Spinal cord (tissue), 10 donors: ENCODE data around the gene RRP15. TPM values are rescaled to one million over a fixed set of nuclear protein-coding genes. Genes with fewer than 3 reads are reported as not detected.

Experiments used
- DNase-seq, 6 donors: peaks; one replicate each; pipeline versions ENCODE4 v3.0.0 to v3.0.0-alpha.2; 2013 to 2015; ENCODE audit warnings: low spot score in 6 of 6, low read depth in 4 of 6
- H3K27ac ChIP-seq: one replicate; pipeline ENCODE4 v1.5.1; 2013; ENCODE audit warnings: low read depth, low read length, control low read depth
- H3K27me3 ChIP-seq: one replicate; pipeline ENCODE4 v1.6.1; 2013; ENCODE audit warnings: low read length; ENCODE audit not compliant: control insufficient read depth, insufficient read depth
- H3K36me3 ChIP-seq: one replicate; pipeline ENCODE4 v1.6.1; 2013; ENCODE audit warnings: low read length; ENCODE audit not compliant: control insufficient read depth, insufficient read depth
- H3K4me1 ChIP-seq: one replicate; pipeline ENCODE4 v1.6.1; 2013; ENCODE audit warnings: low read length; ENCODE audit not compliant: control insufficient read depth, insufficient read depth
- H3K4me3 ChIP-seq: one replicate; pipeline ENCODE4 v1.5.1; 2013; ENCODE audit warnings: low read depth, low read length, control low read depth
- H3K9me3 ChIP-seq: one replicate; pipeline ENCODE4 v1.6.1; 2013; ENCODE audit warnings: low read length; ENCODE audit not compliant: control insufficient read depth, insufficient read depth
- WGBS: methylation state at CpG from one replicate; pipeline ENCODE4 v1.1.5; 2013; ENCODE audit warnings: missing lambda C conversion rate; ENCODE audit not compliant: insufficient coverage; 5-methylcytosine and 5-hydroxymethylcytosine counted together
- polyA plus RNA-seq, 2 donors: library from polyadenylated mRNA; unstranded; fragments of 120-200 nt; gene quantifications; one replicate each; pipeline ENCODE4 v1.2.1, GENCODE V29; 2013; ENCODE audit not compliant: insufficient read length in 2 of 2
- total RNA-seq, 2 donors: library from RNA; depleted of rRNA in 1 of 2; stranded (reverse); fragments of 120-200 nt in 1 of 2; fragments of >200 nt in 1 of 2; gene quantifications; one replicate each; pipeline versions ENCODE4 v1.2.3 to v1.2.4, GENCODE V29; 2013 to 2014
- donor health status: healthy.

RRP15 gene
- total and polyA plus RNA-seq, 4 donors: 10.3 to 15.5 (median 14.0) TPM

GRCh38 chr1:218323568-218324225, 38.6 kb downstream of the RRP15 start:
- H3K27me3 ChIP-seq: no peaks in the 10 kb centered on the region
- H3K9me3 ChIP-seq: no peaks in the 10 kb centered on the region
- 98% methylated on average over 21 of the region's 21 CpGs for WGBS
- no peak for DNase-seq
- no peaks in the 10 kb centered on the region for H3K4me1 ChIP-seq
- peaks cover 20% of the 10 kb centered on the region for H3K36me3 ChIP-seq
- H3K4me3 ChIP-seq: no peak overlapping the region
- no peak overlapping the region for H3K27ac ChIP-seq

- Histone ChIP-seq H3K36me3 (peaks cover 20% of the 10 kb centered on the region), H3K27ac (no peak overlapping the region), H3K4me3 (no peak overlapping the region), H3K4me1 (no peaks in the 10 kb centered on the region), H3K9me3 (no peaks in the 10 kb centered on the region), H3K27me3 (no peaks in the 10 kb centered on the region)
- DNase-seq: no peak
- WGBS: 99% methylated on average over 18 of the region's 20 CpGs
Measured at GRCh38 chr1:218324226-218324580, 39.1 kb downstream of the RRP15 start.

- Histone ChIP-seq H3K9me3 (no peaks in the 10 kb centered on the region), H3K36me3 (peaks cover 7% of the 10 kb centered on the region), H3K27ac (no peak overlapping the region), H3K4me3 (no peak overlapping the region), H3K27me3 (no peaks in the 10 kb centered on the region), H3K4me1 (no peaks in the 10 kb centered on the region)
- 100% methylated on average over 1 of the region's 3 CpGs for WGBS
- no peak for DNase-seq
Measured at GRCh38 chr1:218328769-218329168, 43.7 kb downstream of the RRP15 start.

DNA sequence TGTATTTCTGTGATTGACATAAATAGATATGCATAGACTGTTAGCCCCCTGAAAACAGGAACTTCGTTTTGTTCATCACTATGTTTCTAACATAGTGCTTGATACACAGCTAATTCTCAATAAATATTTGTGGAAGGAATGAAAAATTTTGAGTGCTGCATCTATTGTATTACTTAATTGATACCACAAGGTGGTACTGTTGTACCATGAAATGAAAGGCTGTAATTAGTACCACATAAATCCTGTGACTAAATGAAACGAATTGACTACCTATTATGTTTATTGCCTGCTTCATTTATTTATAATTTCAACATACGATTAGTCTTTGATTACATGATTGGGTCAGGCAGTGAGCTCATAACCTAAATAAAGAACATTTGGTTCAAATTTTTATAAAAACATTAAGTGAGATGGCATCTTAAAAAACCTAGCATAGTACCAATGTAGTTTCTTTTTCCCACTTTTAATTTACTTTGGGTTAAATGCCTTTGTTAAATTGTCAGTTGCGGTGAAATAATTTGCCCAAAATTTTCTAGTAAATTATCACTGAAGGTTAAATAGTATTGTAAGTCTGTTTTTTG, 45.0 kb downstream of the RRP15 start:
- H3K4me3 ChIP-seq: no peak overlapping the region
- peak in 2 of 6 donors; percentile 63 to 85 for DNase-seq
- H3K27ac ChIP-seq: no peak overlapping the region
- H3K27me3 ChIP-seq: no peaks in the 10 kb centered on the region
- H3K4me1 ChIP-seq: no peaks in the 10 kb centered on the region
- H3K9me3 ChIP-seq: no peaks in the 10 kb centered on the region
- WGBS: no CpG with 5 or more reads among the region's 4 CpGs
- no peaks in the 10 kb centered on the region for H3K36me3 ChIP-seq

DNA sequence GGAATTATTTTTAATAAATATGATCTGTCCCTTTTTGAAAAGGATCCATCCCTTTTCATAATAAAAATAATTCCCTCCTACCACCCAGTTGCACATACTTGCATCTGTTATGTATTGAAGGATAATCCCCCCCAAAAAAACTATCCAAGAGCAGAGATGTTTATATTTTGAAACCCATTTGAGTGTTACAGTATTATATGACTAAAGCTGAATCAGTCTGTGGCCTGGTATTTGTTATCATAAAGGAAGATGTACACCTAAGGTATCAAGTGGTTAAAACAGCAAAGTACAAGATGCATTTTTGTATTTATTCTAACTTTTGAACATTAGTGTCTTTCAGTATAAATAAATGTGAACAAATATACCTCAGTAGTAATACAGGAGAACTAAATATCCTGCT, 47.3 kb downstream of the RRP15 start:
- no peaks in the 10 kb centered on the region for H3K9me3 ChIP-seq
- no peak overlapping the region for H3K4me3 ChIP-seq
- no peaks in the 10 kb centered on the region for H3K36me3 ChIP-seq
- H3K4me1 ChIP-seq: no peaks in the 10 kb centered on the region
- no peaks in the 10 kb centered on the region for H3K27me3 ChIP-seq
- no peak for DNase-seq
- no peak overlapping the region for H3K27ac ChIP-seq

DNA sequence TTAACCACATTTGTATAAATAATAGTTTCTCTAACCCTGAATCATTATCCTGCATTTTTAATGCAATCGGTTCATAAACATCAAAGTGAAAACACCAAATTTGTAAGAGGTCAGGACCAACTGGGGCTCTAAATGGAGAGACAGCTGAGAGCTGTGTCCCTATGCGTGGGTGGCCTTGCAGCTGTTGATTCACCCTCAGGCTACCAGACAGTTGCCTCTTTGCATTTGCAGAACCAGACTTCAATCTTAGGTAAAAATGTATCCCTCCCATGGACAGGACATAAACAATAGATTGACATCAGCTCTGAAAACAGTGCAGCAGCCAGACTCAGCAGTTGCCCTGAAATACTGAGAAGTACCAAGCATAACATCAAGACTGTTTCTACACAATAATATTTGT, 51.2 kb downstream of the RRP15 start:
- peak in 1 of 6 donors; percentile 50 for DNase-seq
- Histone ChIP-seq H3K4me3 (no peak overlapping the region), H3K27me3 (no peaks in the 10 kb centered on the region), H3K4me1 (no peaks in the 10 kb centered on the region), H3K9me3 (no peaks in the 10 kb centered on the region), H3K27ac (no peak overlapping the region), H3K36me3 (no peaks in the 10 kb centered on the region)
- WGBS: 100% methylated on average over 1 of the region's 2 CpGs

DNA sequence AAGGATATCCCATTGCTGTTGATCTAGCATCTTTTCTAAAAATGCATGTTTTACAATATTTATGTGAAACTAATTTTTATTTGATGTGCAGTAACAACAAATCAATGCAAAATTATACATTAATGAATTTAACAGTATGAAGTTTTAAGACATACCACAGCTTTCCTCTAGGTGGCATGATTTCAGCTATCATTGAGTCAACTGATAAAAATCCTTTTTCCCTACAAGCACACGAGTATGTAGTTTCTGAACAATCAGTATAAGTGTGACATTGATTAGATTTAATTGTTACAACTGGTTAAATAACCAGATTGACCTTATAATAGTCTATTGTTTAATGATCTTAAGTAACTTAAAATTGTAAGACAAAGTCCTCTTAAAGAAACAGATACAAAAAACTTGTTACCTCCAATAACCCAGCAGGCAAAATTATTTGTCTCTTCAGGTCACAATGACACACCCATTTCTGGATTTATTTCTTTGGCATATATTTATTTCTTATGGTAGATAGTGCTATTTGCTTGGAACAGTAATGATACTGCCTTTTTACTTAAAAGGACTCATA, 54.3 kb downstream of the RRP15 start:
- Histone ChIP-seq H3K36me3 (no peaks in the 10 kb centered on the region), H3K9me3 (no peaks in the 10 kb centered on the region), H3K27ac (no peak overlapping the region), H3K27me3 (no peaks in the 10 kb centered on the region), H3K4me3 (no peak overlapping the region), H3K4me1 (no peaks in the 10 kb centered on the region)
- DNase-seq: peak in 2 of 6 donors; percentile 75 to 87
- no CpG with 5 or more reads among the region's 1 CpG for WGBS

- no CpG with 5 or more reads among the region's 1 CpG for WGBS
- DNase-seq: no peak
- H3K4me1 ChIP-seq: peaks cover 5% of the 10 kb centered on the region
- H3K9me3 ChIP-seq: no peaks in the 10 kb centered on the region
- H3K36me3 ChIP-seq: no peaks in the 10 kb centered on the region
- no peak overlapping the region for H3K27ac ChIP-seq
- no peaks in the 10 kb centered on the region for H3K27me3 ChIP-seq
- H3K4me3 ChIP-seq: no peak overlapping the region
Measured at GRCh38 chr1:218341325-218341724, 56.2 kb downstream of the RRP15 start.

- Histone ChIP-seq H3K27ac (no peak overlapping the region), H3K27me3 (peaks cover 4% of the 10 kb centered on the region), H3K9me3 (no peaks in the 10 kb centered on the region), H3K36me3 (no peaks in the 10 kb centered on the region), H3K4me3 (no peak overlapping the region), H3K4me1 (peaks cover 6% of the 10 kb centered on the region)
- WGBS: no CpG with 5 or more reads among the region's 4 CpGs
- DNase-seq: no peak
Measured at GRCh38 chr1:218342091-218342490, 57.0 kb downstream of the RRP15 start.
